ENCODE measurements around the gene PLCH1.

- TF ChIP-seq CTCF (IDR thresholded peaks at IDR 0.05), result no peak
- TF ChIP-seq POLR2A (IDR thresholded peaks at IDR 0.05), result no peak
Observed at GRCh38 chr3:155585384-155585783, 159.5 kb downstream of the PLCH1 start.

Data from right lobe of liver (tissue), 4 donors.